ENCODE data around the gene MRPS6. TPM values are rescaled to one million over a fixed set of nuclear protein-coding genes. Genes with fewer than 3 reads are reported as not detected.

Gene MRPS6
- total and polyA plus RNA-seq, 2 of the 13 experiments (the other 11 are each of a cell fraction or from before 2014, with no cell fraction given): 14.2 to 26.9 TPM

DNA sequence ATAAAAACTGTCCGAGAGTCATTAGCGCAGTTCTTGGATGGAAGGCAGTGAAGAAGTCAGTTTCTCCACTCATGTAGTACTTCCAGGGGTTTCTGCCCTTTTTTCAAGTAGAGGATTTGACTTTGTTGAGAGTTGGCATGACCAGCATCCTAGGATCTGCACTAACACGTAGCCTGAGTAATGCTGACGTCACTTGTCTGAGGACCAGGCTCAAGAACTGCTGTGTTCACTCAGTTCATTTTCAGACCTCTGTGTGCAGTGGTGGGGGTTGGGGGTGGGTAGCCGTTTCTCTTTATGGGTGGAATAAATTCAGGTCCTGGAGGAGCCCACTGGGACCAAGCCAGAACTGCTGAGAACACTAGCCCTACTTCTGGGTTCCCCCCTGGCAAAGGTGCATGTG lies 53.3 kb downstream of the MRPS6 start (continued):
- TF ChIP-seq, protein P1, sequence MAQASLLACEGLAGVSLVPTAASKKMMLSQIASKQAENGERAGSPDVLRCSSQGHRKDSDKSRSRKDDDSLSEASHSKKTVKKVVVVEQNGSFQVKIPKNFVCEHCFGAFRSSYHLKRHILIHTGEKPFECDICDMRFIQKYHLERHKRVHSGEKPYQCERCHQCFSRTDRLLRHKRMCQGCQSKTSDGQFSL (CRISPR knock-in tag; IDR thresholded peaks at IDR 0.05): no peak

DNA sequence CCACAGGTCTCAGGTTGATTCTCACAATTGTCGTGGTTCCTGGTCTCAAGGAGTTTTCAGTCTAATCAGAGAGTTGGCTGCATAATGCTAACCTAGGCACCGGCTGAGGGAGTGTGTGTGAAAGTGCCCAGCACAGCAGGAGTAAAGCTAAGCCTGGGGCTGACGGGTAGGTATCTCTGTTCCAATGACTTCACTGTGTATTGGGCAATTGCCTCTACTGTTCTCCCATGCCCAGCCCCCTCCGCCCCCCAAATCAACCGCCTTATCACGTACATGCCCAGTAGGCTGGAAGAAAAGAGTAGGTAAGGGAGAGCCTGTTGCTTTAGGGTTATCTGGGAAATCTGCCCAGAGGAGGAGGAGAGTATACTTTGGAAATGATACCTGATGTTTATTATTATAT lies 54.7 kb downstream of the MRPS6 start:
- ATAC-seq: no peak
- H4K20me1 ChIP-seq (ENCODE audit: insufficient read depth, low read length): no peaks in the 10 kb centered on the region
- H3K4me2 ChIP-seq (ENCODE audit: low read depth, low read length): no peak overlapping the region
- in situ Hi-C loops (cut with HindIII; ENCODE audit: extremely low pct_ligation_motif_present, low pct_unique_long_range_greater_than_20kb) (no loop called here), intact Hi-C loops (cut with micrococcal nuclease; ENCODE audit: unreplicated experiment) (no loop called here)
- no peak for DNase-seq (ENCODE audit: low spot score)
- WGBS (ENCODE audit: low lambda C conversion rate): 100% methylated on average over 6 of the region's 6 CpGs
- H2AFZ ChIP-seq (ENCODE audit: low read length): no peak overlapping the region
- no peak for FAIRE-seq
- no peaks in the 10 kb centered on the region for H3K79me2 ChIP-seq (ENCODE audit: insufficient read depth, low read length)
- H3K4me1 ChIP-seq (ENCODE audit: insufficient read depth, low read length): peaks cover 27% of the 10 kb centered on the region
- H3K27me3 ChIP-seq (ENCODE audit: control insufficient read depth in 1 of 2, insufficient read depth in 2 of 2, low read length in 2 of 2): no peaks in the 10 kb centered on the region
- no peak overlapping the region for H3K4me3 ChIP-seq (replicated peaks in 1 of 3; ENCODE audit: insufficient read depth in 1 of 3, low read depth in 2 of 3, low read length in 3 of 3)
- no TSS peak for BruUV-seq (replicated peaks)
- ChIA-PET POLR2A (no interaction called here), CTCF (ENCODE audit: low intra/inter-chr PET ratio, low total read pairs) (no interaction called here)
- H3K36me3 ChIP-seq (replicated peaks in 1 of 2; ENCODE audit: control insufficient read depth in 1 of 2, insufficient read depth in 2 of 2, low read length in 2 of 2): peaks cover 3 to 11% of the 10 kb centered on the region in 2 experiments; a peak in 4 of 5 replicates
- TF ChIP-seq ZNF337 (CRISPR knock-in tag; IDR thresholded peaks at IDR 0.05; ENCODE audit: borderline replicate concordance, low read depth): no peak
- no peak for TF ChIP-seq SCMH1 (CRISPR knock-in tag; IDR thresholded peaks at IDR 0.05; ENCODE audit: borderline replicate concordance)
- no peak for TF ChIP-seq NFE2 (CRISPR knock-in tag; IDR thresholded peaks at IDR 0.05)
- no peak for TF ChIP-seq AGO1 (IDR thresholded peaks at IDR 0.05; ENCODE audit: low read depth, low read length, poor library complexity, severe bottlenecking)
- TF ChIP-seq RFX3 (CRISPR knock-in tag; IDR thresholded peaks at IDR 0.05): no peak
- TF ChIP-seq, protein P2, sequence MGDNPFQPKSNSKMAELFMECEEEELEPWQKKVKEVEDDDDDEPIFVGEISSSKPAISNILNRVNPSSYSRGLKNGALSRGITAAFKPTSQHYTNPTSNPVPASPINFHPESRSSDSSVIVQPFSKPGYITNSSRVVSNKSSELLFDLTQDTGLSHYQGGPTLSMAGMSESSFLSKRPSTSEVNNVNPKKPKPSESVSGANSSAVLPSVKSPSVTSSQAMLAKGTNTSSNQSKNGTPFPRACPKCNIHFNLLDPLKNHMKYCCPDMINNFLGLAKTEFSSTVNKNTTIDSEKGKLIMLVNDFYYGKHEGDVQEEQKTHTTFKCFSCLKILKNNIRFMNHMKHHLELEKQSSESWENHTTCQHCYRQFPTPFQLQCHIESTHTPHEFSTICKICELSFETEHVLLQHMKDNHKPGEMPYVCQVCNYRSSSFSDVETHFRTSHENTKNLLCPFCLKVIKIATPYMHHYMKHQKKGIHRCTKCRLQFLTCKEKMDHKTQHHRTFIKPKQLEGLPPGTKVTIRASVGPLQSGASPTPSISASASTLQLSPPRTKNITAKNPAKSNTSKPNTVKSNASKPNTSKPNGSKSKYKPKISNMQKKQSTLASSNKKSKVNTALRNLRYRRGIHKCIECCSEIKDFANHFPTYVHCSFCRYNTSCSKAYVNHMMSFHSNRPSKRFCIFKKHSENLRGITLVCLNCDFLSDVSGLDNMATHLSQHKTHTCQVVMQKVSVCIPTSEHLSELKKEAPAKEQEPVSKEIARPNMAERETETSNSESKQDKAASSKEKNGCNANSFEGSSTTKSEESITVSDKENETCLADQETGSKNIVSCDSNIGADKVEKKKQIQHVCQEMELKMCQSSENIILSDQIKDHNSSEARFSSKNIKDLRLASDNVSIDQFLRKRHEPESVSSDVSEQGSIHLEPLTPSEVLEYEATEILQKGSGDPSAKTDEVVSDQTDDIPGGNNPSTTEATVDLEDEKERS (CRISPR knock-in tag; IDR thresholded peaks at IDR 0.05): no peak
- TF ChIP-seq ZKSCAN8 (CRISPR knock-in tag; IDR thresholded peaks at IDR 0.05; ENCODE audit: borderline replicate concordance): no peak
- TF ChIP-seq RFXAP (CRISPR knock-in tag; IDR thresholded peaks at IDR 0.05; ENCODE audit: borderline replicate concordance): no peak
- no peak for TF ChIP-seq ISL2 (CRISPR knock-in tag; IDR thresholded peaks at IDR 0.05)
- no peak for TF ChIP-seq PHF21A (CRISPR knock-in tag; IDR thresholded peaks at IDR 0.05)
- TF ChIP-seq RBM39 (IDR thresholded peaks at IDR 0.05; ENCODE audit: low read depth, low read length, poor library complexity, severe bottlenecking): no peak
- no peak for TF ChIP-seq FOXC1 (CRISPR knock-in tag; IDR thresholded peaks at IDR 0.05; ENCODE audit: borderline replicate concordance)
- TF ChIP-seq ZSCAN20 (CRISPR knock-in tag; IDR thresholded peaks at IDR 0.05; ENCODE audit: borderline replicate concordance): no peak
- no peak for TF ChIP-seq GPN1 (CRISPR knock-in tag; IDR thresholded peaks at IDR 0.05; ENCODE audit: borderline replicate concordance)
- TF ChIP-seq ZEB1 (IDR thresholded peaks at IDR 0.05; ENCODE audit: insufficient replicate concordance, low read depth): no peak
- no peak for TF ChIP-seq ZNF703 (CRISPR knock-in tag; IDR thresholded peaks at IDR 0.05; ENCODE audit: borderline replicate concordance)
- TF ChIP-seq, protein P3, sequence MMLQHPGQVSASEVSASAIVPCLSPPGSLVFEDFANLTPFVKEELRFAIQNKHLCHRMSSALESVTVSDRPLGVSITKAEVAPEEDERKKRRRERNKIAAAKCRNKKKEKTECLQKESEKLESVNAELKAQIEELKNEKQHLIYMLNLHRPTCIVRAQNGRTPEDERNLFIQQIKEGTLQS (CRISPR knock-in tag; IDR thresholded peaks at IDR 0.05): no peak
- H3K9me3 ChIP-seq (ENCODE audit: low read length): no peaks in the 10 kb centered on the region
- no peak overlapping the region for H3K9ac ChIP-seq (ENCODE audit: insufficient read depth, low read depth, low read length)
- H3K27ac ChIP-seq (ENCODE audit: extremely low read length, insufficient read depth, low read length): no peak overlapping the region

Data from HepG2 (cell line).